Stimulated activated naive CD8-positive, alpha-beta T cell treated with anti-CD3 and anti-CD28 coated beads, Interleukin-15, Interleukin-2, amounts not matched to agents 100 U/mL and 50 U/mL, for 24 hours (primary cell): ENCODE data around the gene SOX6.
"Not testable (repeated sequence)": the region's sequence is repeated elsewhere in the genome, so short reads cannot be mapped to it uniquely, and the experiment has no call there.

ENCODE experiments used
- ATAC-seq: fragments of 150-1000 bp; cut with Tn5 transposase; one replicate; pipeline ENCODE4 v1.10.0; 2021
- DNase-seq: peaks from one replicate; pipeline ENCODE4 v3.0.0; 2021

Gene SOX6

DNA sequence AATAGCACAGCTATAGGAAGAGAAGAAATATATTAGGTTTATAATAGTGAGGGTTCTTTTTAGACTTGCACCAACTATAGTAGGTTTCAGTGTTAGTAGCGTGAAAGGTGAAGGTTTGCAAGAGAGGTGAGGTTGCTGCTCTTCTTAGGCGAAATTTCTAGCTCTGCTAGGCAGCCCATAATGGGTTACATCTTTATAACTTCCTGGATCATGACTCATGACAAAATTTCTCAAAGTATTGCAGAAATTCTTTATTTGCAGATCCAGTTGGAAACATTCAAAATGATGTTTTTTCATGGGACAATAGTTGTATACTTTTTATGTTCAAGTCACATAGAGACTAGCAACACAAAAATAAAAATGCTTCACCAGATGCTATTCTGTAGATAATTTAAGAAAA lies 260.0 kb downstream of the SOX6 start:
- ATAC-seq = no peak
- no peak for DNase-seq

DNA sequence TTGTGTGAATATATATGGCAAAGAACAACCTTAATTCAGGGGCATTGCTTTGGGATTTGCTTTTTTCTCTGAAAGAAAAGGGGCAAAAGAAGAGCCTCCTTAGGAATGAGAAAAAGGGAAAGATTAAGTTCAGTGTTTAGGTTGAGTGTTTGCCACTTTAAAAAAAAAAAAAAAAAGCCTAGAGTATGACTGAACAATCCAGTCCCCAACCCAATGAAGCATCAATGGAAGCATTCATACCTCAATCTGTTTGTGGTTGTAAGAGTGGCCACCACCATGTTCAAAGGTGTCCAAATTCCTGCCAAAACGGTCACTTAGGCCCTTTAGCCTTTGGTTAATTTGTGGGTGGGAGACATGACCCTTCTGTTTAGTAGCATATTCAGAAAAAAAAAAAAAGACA lies 260.6 kb downstream of the SOX6 start:
- DNase-seq (no peak), ATAC-seq (no peak)

DNA sequence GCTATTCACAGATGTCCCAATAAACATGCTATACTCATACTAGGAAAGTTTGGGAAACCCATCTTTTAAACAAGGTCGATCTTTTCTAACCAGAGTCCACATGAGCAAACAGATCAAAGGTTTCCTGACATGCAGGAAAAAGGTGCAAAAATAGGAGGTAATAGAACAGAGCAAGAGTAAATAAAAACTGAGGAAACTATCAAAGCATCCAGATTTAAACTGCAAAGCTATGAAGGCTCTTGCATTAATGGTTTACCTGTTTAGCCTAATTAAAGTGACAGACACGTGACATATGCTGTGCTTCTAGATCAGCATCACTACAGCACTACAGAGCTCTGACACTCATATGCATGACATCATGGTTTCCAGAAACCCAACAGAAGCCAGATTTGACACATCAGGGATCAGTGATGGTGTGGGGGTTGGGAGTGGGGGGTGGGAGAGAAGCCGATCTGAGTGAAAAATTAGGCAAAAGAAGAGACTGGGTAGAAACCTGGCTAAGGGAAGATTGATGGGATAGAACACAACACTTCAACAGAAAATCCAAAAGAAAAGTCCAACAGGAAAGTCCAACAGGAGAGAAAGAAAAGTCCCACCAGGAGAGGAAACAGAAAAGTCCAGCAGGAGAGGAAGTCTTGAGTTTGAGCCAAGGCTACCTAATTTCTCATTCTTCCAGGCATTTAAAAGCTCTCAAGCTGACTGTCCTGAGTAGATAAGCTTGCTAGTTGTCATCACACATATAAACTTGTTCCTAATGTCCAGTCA lies 262.3 kb downstream of the SOX6 start:
- DNase-seq (no peak), ATAC-seq (no peak)

DNA sequence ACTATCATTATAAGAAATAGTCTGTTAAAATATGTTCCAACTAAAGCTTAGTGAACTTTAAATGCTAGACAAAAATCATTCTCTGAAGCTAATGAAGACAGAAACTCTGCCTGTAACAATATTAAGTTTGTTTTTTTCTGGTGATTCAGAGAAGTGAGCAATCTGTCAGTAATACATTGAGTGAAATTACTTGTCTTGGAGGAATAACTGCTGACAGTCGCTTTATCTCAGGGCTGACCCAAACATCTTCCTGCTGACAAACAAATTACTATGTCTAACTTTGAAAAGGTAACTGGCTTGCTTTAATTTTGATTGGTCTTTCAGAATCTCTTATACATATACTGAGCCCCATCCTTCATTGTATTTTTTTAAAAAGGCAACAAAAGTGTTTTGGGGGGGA lies 264.5 kb downstream of the SOX6 start:
- ATAC-seq = no peak
- DNase-seq = no peak

DNA sequence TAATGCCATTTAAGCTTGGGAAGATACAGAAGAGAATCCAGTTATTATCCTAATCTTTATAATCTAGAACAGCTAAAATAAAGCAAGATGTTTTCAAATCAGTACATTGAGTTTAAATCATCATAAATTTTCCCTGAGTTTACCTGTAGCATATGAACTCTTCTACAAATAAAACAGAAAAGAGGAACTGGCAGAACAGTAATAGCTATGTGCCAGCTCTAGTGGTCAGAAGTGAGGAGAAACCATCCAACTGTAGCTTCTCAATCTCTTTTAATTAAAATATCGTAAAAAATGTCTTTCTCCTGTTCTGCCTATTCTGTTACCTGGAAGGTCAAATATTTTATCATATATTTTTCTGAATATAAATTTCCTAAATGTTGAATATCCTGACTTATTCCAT lies 266.9 kb downstream of the SOX6 start:
- DNase-seq = no peak

DNA sequence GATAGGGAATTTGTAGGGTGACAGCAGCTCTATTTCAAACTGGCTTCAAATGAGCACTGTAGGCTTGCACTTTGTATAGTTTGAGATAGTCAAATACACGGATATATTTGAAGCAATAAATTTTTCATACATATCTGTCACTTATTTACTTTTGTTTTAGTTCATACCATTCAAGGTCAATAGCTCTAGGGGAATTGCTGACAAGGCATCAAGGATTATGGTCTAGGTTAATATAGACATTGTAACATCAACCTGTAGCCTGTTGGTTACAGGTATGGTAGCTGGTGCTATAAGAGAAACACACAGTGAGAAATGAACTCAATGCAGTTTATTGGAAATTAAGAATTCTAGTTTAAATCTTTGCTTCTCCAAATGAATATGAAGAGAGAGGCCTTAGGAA lies 267.6 kb downstream of the SOX6 start:
- no peak for ATAC-seq
- no peak for DNase-seq

More for the DNA sequence above, 266.9 kb downstream of the SOX6 start:
- ATAC-seq = no peak

DNA sequence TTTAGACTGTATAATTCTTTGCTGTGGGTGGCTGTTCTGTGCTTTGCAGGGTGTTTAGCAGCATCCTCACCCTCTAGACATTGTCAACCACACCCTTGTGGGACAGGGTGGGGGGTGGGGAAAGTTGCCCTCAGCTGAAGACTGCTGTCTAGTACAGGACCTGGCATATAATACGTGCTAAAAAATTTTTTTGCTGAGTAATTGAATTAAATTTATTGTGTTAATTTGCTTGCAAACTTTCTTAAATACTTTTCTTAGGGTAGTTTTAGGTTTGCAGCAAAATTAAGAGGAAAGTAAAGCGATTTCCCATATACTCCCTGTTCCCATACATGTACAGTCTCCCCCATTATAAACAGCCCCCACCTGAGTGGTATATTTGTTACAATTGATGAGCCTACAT lies 268.5 kb downstream of the SOX6 start:
- ATAC-seq (no peak), DNase-seq (no peak)

DNA sequence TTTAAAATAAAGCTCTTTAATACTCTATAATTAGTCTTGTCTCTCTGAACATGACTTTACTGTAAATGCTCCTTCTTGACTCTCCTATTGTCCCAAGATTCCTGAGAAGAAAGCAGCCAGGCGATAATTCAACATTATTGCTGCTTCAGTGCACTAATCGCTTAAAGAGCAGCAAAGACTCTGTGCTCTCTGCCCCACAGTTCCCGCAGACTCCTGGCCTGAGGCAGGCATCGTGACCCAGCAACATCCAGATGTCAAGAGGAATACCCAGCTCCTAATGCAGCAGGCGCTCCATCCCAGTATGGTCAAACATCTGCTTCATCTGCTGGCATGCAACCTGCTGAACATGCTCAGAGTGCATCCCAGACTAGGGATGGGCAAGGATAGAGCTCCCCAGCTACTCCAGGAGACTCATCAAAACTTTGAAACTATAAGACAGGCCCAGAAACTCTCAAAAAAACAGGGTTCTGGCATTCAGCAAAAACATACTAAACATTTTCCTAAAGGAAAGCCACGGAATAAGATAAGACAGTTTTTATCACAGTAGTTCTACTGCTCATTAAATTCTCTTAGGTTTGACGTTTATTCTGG lies 270.0 kb downstream of the SOX6 start:
- ATAC-seq (no peak), DNase-seq (no peak)

DNA sequence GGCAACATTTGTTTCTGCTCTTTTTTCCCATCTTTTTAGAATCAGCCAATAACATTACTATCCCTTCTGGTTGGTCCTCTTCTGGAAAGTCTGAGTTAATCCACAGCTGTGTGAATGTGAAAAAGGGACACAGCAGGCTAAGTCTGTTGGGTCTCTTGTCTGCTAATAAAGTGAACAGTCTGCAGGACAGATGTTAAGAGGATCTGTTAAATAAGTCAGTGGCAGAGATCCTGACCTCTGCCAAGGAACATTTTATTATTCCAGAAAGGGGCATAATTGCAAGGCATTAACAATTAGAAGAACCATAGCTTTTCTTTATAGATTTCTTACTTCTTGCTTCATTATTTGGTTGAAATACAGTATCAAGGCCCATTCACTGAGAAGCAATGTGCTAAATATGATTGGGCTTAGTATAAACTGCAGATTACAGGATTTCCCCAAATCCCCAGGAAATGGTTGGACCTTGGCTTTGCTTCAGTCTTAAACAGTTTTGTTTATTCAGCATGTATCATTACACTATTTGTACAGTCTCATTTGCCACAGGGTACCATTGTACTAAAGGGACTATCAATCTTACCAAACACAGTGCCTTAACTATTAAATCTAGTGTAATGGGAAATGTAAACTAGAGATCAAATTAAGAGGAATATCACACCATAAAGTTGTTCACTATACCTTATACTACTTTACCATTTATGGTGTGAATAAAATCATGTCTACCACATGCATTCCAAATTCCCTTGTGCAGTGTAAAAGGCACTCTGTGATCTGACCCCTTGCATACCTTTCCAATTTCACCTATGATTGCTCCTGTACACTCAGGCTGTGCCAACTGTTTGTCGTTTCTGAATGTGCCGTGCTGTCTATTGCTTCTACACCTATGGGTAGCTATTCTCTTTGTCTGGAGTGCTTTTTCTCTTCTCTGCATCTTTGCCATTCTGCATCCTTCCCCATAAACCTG lies 274.0 kb downstream of the SOX6 start:
- DNase-seq (no peak), ATAC-seq (no peak)

DNA sequence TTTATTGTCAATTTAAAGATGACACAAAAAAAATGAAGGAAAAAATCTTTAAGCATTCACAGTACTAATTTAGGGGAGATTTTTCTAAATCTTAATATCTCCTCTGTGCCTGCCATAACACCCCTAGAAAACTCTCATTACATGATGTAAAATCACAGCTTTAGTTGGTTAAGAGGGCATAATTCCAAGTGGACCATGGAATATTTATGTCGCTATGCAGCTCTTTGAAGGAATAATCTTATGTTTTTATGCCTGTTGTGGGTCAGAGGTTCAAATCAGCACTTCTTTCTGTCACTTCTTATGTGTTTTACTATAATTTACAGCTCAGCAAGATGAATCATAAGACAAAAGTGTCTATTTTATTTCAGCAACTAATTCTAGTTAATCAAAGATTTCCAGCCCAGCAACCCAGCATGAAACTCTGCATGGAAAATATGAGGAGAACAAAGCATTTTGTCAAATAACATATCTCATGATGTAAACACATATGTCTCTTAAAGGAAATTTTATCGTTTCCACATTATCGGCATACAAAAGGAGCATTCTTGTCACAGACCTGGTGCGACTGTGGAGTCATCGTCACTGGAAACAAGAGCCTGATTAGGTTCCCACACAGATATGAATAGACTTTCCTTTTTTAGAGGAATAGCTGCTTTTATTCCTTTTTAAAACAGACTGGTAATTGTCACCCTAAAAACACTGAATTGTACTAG lies 274.8 kb downstream of the SOX6 start:
- DNase-seq (no peak), ATAC-seq (no peak)

DNA sequence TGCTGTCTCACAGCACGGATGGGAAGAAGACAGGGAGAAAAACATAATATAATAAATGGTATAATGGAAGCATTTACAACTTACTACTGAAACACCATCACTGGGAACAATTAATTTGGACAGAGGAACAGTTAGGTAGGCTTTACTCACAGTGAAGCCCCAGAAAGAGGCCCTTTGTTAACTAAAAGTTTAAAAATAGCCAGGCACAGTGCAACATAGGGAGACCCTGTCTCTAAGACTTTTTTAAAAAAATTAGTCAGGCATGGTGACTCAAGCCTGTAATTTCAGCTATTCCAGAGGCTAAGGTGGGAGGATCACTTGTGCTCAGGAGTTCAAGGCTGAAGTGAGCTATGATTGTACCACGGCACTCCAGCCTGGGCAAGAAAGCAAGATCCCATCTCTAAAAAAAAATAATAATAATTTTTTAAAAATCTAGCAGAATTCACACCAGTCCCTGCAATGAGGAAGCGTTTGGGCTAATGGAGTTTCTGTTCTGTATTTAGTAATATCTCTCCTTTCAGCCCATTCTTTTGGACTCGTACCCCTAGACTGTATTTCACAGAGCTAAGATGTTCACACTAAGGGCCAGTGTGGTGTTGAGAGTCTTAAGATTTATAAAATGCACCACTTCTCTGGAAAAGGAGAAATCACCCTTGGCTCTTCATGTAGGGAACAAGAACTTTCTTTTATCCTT lies 275.5 kb downstream of the SOX6 start:
- no peak for ATAC-seq
- DNase-seq = no peak

DNA sequence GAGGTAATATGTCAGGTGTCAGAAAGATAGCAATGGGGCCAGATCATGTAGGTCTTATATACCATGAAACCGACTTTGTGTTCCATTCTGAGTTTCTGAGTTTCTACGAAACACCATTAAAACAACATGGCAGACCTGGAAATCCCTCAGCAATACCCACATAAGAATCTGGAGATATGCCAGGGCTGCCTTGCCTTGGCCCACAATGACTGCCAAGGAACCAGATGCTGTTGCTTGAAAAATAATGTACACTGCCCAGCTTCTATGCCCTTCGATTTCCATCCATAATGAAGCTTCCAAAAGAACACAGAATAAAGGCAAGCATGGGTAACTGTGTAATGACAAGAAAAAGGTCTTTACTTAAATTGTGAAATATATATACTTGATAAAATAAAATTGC lies 277.4 kb downstream of the SOX6 start:
- no peak for DNase-seq
- no peak for ATAC-seq

DNA sequence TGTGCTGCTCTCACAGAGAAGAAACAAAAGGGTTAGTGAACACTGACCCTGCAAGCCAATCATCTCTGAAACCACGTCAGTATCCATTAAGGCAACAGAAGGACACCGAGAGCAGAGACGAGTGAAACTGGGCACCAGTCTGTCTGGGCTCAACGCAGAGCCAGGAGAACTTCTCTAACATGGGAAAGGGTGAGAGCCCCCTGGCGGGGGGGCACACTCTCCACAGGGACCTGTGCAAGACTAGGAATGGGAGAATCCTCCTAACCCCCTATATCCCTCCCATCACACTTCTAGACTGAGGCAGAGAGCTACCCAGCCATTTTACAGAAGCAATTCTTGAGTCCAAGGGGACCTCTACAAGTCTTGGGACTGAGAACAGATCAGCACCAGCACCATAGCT lies 285.8 kb downstream of the SOX6 start:
- no peak for DNase-seq
- ATAC-seq = no peak

DNA sequence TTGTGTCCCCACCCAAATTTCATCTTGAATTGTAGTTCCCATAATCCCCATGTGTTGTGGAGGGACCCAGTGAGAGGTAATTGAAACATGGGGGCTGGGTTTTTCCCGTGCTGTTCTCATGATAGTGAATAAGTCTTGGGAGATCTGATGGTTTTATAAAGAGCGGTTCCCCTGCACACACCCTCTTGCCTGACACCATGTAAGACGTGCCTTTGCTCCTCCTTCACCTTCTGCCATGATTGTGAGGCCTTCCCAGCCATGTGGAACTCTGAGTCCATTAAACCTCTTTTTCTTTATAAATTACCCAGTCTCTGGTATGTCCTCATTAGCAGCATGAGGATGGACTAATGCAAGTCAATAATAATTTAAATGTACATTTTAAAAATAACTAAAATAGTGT lies 289.1 kb downstream of the SOX6 start:
- ATAC-seq, DNase-seq: not testable (repeated sequence)

DNA sequence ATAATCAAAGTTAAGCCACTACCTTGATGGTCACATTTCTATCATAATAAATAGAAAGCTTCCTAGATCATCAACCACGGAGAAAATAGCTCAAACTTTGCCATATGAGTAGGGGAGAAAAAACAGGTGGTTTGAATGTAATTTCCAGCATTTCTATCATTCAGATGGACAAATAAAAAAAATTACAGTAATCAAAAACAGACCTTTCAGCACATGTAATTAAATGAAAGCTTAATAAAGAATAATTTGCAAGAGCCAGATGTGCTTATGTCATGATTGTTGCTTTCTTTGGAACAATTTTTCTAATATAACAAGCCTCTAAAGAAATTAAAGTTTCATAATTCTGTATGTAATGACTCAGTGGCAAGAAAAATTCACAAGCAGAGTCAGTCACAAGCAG lies 297.0 kb downstream of the SOX6 start:
- DNase-seq (no peak), ATAC-seq (no peak)

DNA sequence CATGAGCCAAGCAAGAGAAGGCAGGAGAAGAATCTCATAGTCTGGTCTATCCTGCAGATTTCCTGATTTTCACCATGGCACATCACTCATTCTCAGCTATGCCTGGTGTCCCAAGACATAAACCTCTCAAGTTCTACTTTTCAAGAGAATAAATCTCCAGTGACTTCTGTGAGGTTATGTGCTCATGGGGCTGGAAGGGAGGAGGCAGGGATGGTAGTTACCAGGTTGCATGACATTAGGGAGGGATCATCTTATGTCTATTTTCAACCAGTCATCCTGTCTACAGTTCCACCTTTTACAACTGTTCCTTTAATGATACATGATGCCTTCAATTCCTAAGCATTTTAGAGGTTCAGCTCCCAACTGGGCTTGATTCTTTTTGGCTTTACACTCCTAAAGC lies 297.7 kb downstream of the SOX6 start:
- ATAC-seq (no peak), DNase-seq (no peak)

DNA sequence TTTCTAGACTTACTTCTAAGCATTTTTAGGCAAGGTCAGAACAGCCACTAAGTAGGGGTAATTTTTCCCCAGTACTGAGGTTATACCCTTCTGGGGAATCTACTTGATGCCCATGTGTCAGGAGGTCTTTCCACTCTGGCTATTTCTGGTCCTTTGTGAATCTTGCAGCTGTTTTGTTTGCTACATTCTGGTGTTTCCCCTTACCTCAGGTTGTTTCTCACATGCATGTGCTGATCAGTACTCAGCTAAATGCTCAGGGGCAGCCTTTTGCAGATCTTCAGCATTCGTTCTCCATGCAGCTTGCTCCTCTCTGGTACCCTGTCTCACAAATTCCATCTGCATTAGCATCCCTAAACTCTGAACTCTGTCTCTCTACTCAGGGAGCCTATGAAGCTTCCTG lies 303.6 kb downstream of the SOX6 start:
- DNase-seq = no peak

DNA sequence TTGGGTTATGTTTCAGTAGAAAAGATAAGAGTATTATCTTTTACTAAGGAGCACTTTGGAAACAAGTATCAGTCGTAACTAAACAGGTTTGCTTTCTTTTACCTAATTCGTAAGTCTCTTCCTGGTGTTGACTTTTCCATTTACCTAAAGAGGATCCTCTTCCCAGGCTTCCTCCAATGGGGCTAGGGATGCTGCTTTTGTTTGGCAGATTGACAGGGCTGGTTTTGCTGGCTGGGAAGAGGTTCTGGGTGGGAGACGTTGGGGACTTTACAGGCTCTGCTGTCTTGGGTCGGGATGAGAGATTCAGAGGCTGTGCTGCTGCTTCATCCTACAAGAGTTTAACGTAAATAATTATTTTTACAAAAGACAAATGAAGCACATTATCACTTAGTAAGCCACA lies 306.7 kb downstream of the SOX6 start:
- no peak for ATAC-seq

More for the DNA sequence above, 303.6 kb downstream of the SOX6 start:
- ATAC-seq = no peak

DNA sequence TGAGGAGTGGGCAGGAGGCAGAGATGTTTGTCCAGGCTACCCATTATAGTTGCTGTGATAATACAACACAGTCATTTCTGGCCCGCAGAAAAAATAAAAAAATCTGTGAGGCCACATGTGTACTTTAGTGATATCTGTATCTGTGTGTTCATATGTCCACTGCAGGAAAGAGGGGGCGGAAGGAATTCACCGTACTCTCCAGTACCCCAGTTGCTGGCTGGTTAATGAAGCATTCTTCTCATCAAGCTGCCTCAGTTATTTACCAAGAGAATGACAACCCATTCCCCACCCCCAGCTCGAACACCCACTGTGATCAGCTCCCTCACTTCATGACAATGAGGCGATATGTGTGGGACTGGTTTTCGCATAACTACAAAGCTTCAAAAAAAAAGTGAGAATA lies 309.3 kb downstream of the SOX6 start:
- ATAC-seq (no peak), DNase-seq (no peak)

More for the DNA sequence above, 306.7 kb downstream of the SOX6 start:
- DNase-seq = no peak

DNA sequence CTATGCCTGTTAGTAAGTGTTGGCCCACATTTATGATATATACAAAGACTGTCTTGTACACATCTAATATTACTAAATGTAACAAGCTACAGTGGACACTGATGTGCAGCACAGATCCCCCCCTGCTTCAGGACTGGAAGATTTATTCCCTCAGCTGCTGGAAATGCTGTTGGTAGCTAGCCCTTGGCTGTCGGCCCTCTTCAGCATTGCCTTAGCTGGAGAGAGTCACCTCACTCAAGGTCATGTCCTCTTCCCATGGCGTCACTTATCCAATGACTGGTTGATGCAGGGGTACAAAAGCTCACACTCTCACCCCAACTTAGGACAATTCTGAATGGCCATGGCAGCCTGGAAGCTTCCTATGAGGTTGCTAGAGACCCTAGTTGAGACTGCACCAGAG lies 312.7 kb downstream of the SOX6 start:
- ATAC-seq = no peak
- no peak for DNase-seq

DNA sequence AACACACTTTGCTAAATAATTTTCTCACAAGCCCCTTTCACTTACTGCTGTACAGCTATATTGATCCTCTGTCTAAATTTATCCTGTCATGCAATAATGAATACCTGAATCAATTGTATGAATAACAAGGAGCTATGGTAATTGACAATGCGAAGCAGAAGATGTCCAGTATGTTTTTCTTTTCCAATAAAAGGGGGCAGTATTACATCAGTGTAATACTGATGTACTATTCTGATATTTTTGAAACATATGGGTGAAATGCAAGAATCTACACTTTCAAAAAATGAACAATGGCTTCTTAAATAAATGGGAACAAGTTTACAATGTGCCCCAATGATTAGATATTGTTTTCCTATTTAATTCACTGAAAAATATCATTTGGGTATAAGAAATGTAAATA lies 315.1 kb downstream of the SOX6 start:
- ATAC-seq = no peak
- DNase-seq = no peak

DNA sequence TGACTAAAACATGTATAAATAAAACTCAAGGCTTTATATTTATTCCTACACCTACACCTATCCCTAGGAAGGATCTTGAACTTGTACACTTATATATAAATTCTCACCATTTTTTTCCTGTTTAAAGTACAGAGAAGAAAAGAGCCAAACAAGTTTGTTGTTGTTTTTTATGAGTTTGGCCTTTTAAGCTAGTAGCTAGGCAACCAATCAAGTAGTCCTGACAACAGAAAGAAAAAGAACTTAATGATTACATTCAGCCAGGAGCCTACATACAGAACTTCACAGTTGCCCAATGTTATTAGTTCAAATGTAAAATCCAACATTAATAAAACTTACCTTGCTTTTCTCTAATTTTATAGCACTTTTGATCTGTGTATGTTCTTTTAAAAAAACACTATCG lies 316.2 kb downstream of the SOX6 start:
- DNase-seq = no peak
- no peak for ATAC-seq
